Activated T-helper 1 cell treated with anti-CD3 and anti-CD28 coated beads, Interleukin-12 subunit alpha, Interleukin-12 subunit beta, Interleukin-2, Interleukin-4 antibody, amounts not matched to agents 30 ng/mL and 10 ng/mL and 1 ng/mL, durations not matched to agents 14 hours and 24 hours and 36 hours (primary cell): ENCODE results near the gene RPS24. TPM values are rescaled to one million over a fixed set of nuclear protein-coding genes. Genes with fewer than 3 reads are reported as not detected.
A peak's percentile ranks its signal among the peaks of the same experiment; 100 is the strongest.
"Not testable (repeated sequence)": the region's sequence is repeated elsewhere in the genome, so short reads cannot be mapped to it uniquely, and the experiment has no call there.

Experiments used
- DNase-seq: peaks from one replicate; pipeline ENCODE4 v3.0.0; 2021; ENCODE audit warnings: low spot score
- H3K27ac Mint-ChIP-seq: one replicate; pipeline ENCODE4 v1.8.0; 2021; ENCODE audit warnings: mild to moderate bottlenecking, mixed read lengths
- H3K27me3 Mint-ChIP-seq: one replicate; pipeline ENCODE4 v1.8.0; 2022; ENCODE audit warnings: mild to moderate bottlenecking, moderate library complexity, mixed read lengths; ENCODE audit not compliant: insufficient read depth
- H3K36me3 Mint-ChIP-seq: one replicate; pipeline ENCODE4 v1.8.0; 2021; ENCODE audit warnings: low read depth, mixed read lengths
- H3K4me1 Mint-ChIP-seq: one replicate; pipeline ENCODE4 v1.8.0; 2021; ENCODE audit warnings: low read depth, mixed read lengths
- H3K4me3 Mint-ChIP-seq: one replicate; pipeline ENCODE4 v1.8.0; 2021; ENCODE audit warnings: mild to moderate bottlenecking, moderate library complexity, mixed read lengths
- H3K9me3 Mint-ChIP-seq: one replicate; pipeline ENCODE4 v1.8.0; 2021; ENCODE audit warnings: mixed read lengths
- intact Hi-C: fragments of 100-400 bp; cut with micrococcal nuclease; formaldehyde crosslinking; loops from one replicate; pipeline ENCODE4 v1.15.1; 2024
- total RNA-seq: library from RNA; stranded (reverse); gene quantifications from 2 replicates; pipeline ENCODE4 v1.2.3, GENCODE V29; 2022

RPS24 gene
- total RNA-seq, 1 donor from 2014 or later = 1,651 TPM

- Mint-ChIP-seq H3K4me3 (no peak overlapping the region), H3K36me3 (peaks cover 29% of the 10 kb centered on the region), H3K4me1 (peaks cover 42% of the 10 kb centered on the region)
Measured at GRCh38 chr10:78045856-78046255, 12.2 kb downstream of the RPS24 start.

DNA sequence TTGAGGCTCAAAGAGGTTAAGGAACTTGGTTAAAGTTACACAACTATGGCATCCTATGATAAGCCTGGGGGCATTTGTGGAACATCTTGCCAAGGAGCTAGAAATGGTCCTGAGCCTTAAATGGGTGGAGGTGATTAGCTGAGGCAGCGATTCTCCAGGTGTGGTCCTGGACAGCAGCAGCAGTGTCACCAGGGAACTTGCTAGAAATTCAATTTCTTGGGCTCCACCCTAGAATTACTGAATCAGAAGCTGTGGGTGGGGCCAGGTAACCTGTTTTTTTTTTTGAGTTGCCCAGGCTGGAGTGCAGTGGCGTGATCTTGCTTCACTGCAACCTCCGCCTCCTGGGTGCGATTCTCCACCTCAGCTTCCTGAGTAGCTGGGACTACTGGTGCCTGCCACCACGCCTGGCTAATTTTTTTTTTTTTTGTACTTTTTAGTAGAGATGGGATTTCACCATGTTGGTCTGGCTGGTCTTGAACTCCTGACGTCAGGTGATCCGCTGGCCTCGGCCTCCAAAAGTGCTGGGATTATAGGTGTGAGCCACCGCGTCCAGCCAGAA, 13.1 kb downstream of the RPS24 start:
- peaks cover 34% of the 10 kb centered on the region for H3K4me1 Mint-ChIP-seq
- H3K4me3 Mint-ChIP-seq = no peak overlapping the region
- H3K36me3 Mint-ChIP-seq = peaks cover 20% of the 10 kb centered on the region
- intact Hi-C loops = loop anchor here (1.0 to 10.0 kb wide), 5 partner anchors 368 to 1149 kb away; partner anchors contain the start of gene ZMIZ1
- DNase-seq = no peak
- H3K9me3 Mint-ChIP-seq = no peaks in the 10 kb centered on the region
- H3K27ac Mint-ChIP-seq = no peak overlapping the region
- H3K27me3 Mint-ChIP-seq = no peaks in the 10 kb centered on the region

More at GRCh38 chr10:78045856-78046255, 12.2 kb downstream of the RPS24 start:
- no peak for DNase-seq
- Mint-ChIP-seq H3K27me3 (no peaks in the 10 kb centered on the region), H3K9me3 (no peaks in the 10 kb centered on the region), H3K27ac (no peak overlapping the region)
- intact Hi-C loops = loop anchor here (5.0 to 10.0 kb wide), 3 partner anchors 369 to 1021 kb away; partner anchors contain the start of gene ZMIZ1

DNA sequence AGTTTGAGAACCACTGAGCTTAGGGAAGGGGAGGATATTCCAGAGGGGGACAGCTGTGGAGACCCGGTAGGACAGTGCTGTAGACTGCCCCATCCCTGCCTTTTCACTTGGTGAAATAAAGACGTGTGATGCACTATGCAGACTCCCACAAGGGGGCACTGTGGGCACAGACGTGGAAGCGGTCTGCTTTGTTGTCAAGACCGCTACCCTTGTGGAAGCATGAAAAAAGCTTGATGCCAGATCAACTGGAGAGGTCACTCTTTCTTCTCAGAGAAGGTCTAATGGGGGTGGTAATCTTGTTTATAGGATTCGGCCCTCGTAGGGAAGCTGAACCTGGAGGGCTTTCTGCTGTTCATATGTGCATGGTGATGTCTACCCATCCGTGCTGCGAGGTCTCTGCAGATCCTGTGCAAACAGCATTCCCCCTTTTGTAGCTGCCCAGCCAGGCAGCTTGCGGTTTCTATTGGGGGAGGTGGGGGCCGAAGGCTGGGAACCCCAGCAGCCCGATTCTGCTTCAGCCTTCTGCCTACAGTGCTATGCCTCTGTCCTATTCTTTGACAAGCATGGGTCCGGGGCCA, 13.7 kb downstream of the RPS24 start:
- Mint-ChIP-seq H3K4me3 (no peak overlapping the region), H3K9me3 (no peaks in the 10 kb centered on the region), H3K36me3 (peaks cover 15% of the 10 kb centered on the region), H3K27me3 (no peaks in the 10 kb centered on the region), H3K27ac (no peak overlapping the region), H3K4me1 (peaks cover 30% of the 10 kb centered on the region)
- DNase-seq = peak; percentile 61
- intact Hi-C loops = loop anchor here (1.0 to 10.0 kb wide), 5 partner anchors 367 to 1148 kb away; partner anchors contain the start of gene ZMIZ1

DNA sequence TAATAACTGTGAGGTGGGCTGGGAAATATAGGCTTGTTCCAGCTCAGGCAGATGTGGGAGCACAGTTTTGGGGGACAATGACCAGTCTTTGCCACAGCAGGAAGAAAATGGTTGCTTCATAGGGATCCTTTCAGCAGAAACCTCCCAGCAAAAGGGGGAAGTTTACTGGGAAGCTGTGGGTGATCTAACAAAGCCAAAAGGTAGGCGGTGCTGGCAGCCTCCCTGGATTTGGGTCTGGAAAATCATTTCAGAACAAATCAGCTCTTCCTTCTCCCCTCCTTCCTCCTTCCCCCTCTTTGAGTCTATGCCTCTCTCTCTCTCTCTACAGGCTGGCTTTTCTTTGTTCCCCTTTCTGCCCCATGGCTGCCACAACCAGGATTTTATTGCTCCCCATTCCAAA, 16.2 kb downstream of the RPS24 start:
- H3K27ac Mint-ChIP-seq = no peak overlapping the region
- no peaks in the 10 kb centered on the region for H3K27me3 Mint-ChIP-seq
- peaks cover 1% of the 10 kb centered on the region for H3K36me3 Mint-ChIP-seq
- no peaks in the 10 kb centered on the region for H3K9me3 Mint-ChIP-seq
- intact Hi-C loops = loop anchor here (5.0 to 10.0 kb wide), 3 partner anchors 365 to 1017 kb away; partner anchors contain the start of gene ZMIZ1
- DNase-seq = no peak
- H3K4me3 Mint-ChIP-seq = no peak overlapping the region
- H3K4me1 Mint-ChIP-seq = peaks cover 12% of the 10 kb centered on the region

DNA sequence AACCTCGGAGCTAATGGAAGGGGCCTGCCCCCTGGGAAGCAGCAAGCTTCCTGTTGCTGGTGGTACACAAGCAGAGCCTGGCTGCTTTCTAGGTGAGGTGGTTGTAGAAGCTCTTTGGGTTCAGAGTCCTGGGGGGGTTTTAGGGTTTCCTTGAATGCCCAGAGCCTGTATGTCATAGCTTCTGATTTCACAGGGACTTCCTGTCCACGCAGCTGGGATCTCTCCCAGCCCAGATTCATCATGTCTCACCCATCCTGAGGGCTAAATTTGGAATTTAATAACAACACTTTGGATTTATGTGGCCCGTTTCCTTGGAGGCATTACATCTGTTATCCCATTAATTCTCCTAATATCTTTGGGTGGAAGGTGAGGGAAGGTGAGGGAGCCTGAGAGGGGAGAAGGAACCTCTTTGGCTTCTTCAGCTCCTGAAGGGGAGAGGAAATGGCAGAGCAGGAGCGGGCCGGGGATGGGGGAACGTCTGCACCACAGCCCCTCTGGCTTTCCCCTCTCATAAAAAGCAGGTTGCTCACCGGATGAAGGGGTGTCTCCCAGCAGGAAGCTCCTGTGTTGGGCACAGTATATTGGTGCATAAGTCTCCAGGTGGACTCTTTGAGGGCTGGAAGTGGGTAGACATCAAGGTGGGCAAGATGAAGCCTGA, 19.7 kb downstream of the RPS24 start:
- DNase-seq = no peak
- no peaks in the 10 kb centered on the region for H3K27me3 Mint-ChIP-seq
- intact Hi-C loops = no loop called here
- H3K4me1 Mint-ChIP-seq = no peaks in the 10 kb centered on the region
- H3K36me3 Mint-ChIP-seq = no peaks in the 10 kb centered on the region
- no peaks in the 10 kb centered on the region for H3K9me3 Mint-ChIP-seq
- H3K27ac Mint-ChIP-seq = no peak overlapping the region
- no peak overlapping the region for H3K4me3 Mint-ChIP-seq

GRCh38 chr10:78058562-78058961, 24.9 kb downstream of the RPS24 start:
- intact Hi-C loops = loop anchor here (5.0 kb wide), 1 partner anchor 874 kb away; no protein-coding TSS in a partner anchor
- DNase-seq = no peak
- no peaks in the 10 kb centered on the region for H3K9me3 Mint-ChIP-seq
- no peaks in the 10 kb centered on the region for H3K36me3 Mint-ChIP-seq
- no peak overlapping the region for H3K4me3 Mint-ChIP-seq
- no peaks in the 10 kb centered on the region for H3K27me3 Mint-ChIP-seq
- no peak overlapping the region for H3K27ac Mint-ChIP-seq
- H3K4me1 Mint-ChIP-seq = peaks cover 10% of the 10 kb centered on the region

GRCh38 chr10:78059906-78060702, 26.4 kb downstream of the RPS24 start:
- Mint-ChIP-seq H3K4me3 (no peak overlapping the region), H3K36me3 (no peaks in the 10 kb centered on the region), H3K9me3 (no peaks in the 10 kb centered on the region), H3K27ac (no peak overlapping the region), H3K27me3 (no peaks in the 10 kb centered on the region), H3K4me1 (peaks cover 10% of the 10 kb centered on the region)
- no peak for DNase-seq
- intact Hi-C loops = loop anchor here (5.0 kb wide), 1 partner anchor 872 kb away; no protein-coding TSS in a partner anchor

DNA sequence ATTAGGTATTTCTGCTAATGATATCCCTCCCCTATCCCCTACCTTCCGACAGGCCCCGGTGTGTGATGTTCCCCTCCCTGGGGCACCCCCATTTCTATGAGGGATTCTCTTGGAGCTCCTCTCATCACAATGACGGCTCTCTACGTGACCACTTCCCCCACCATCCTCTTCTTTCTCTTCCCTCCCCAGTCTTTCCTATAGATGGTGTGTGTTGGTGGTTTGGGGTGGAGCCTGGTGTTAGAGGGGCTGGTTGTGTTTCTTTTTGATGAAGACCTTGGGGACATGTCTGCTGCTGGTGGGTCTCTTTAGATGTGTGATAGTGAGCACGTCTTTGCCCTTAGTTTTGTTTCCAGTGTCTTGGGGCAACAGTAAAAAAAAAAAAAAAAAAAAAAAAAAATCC, 28.6 kb downstream of the RPS24 start:
- Mint-ChIP-seq H3K4me1 (peaks cover 28% of the 10 kb centered on the region), H3K27me3 (peaks cover 2% of the 10 kb centered on the region), H3K9me3 (no peaks in the 10 kb centered on the region), H3K27ac (peak overlapping the region; percentile 57), H3K36me3 (no peaks in the 10 kb centered on the region), H3K4me3 (no peak overlapping the region)
- DNase-seq = no peak
- intact Hi-C loops = no loop called here

- H3K27me3 Mint-ChIP-seq = peaks cover 2% of the 10 kb centered on the region
- H3K36me3 Mint-ChIP-seq = no peaks in the 10 kb centered on the region
- H3K9me3 Mint-ChIP-seq = no peaks in the 10 kb centered on the region
- H3K4me1 Mint-ChIP-seq = peaks cover 28% of the 10 kb centered on the region
- DNase-seq = no peak
- H3K27ac Mint-ChIP-seq = no peak overlapping the region
- intact Hi-C loops = no loop called here
- H3K4me3 Mint-ChIP-seq = no peak overlapping the region
Measured at GRCh38 chr10:78063236-78063635, 29.6 kb downstream of the RPS24 start.

- intact Hi-C loops, H3K27ac Mint-ChIP-seq, DNase-seq, H3K36me3 Mint-ChIP-seq, H3K4me3 Mint-ChIP-seq, H3K27me3 Mint-ChIP-seq, H3K9me3 Mint-ChIP-seq: not testable (repeated sequence)
- H3K4me1 Mint-ChIP-seq = peaks cover 28% of the 10 kb centered on the region
Measured at GRCh38 chr10:78064919-78065318, 31.3 kb downstream of the RPS24 start.

- H3K4me1 Mint-ChIP-seq = peaks cover 28% of the 10 kb centered on the region
- H3K27me3 Mint-ChIP-seq = peaks cover 2% of the 10 kb centered on the region
- intact Hi-C loops = no loop called here
- no peaks in the 10 kb centered on the region for H3K36me3 Mint-ChIP-seq
- DNase-seq = no peak
- no peak overlapping the region for H3K27ac Mint-ChIP-seq
- no peak overlapping the region for H3K4me3 Mint-ChIP-seq
- H3K9me3 Mint-ChIP-seq = no peaks in the 10 kb centered on the region
Measured at GRCh38 chr10:78065611-78066010, 31.9 kb downstream of the RPS24 start.

GRCh38 chr10:78066012-78066411, 32.3 kb downstream of the RPS24 start:
- H3K4me3 Mint-ChIP-seq = no peak overlapping the region
- DNase-seq = no peak
- peaks cover 2% of the 10 kb centered on the region for H3K27me3 Mint-ChIP-seq
- intact Hi-C loops = no loop called here
- H3K4me1 Mint-ChIP-seq = peaks cover 28% of the 10 kb centered on the region
- no peaks in the 10 kb centered on the region for H3K9me3 Mint-ChIP-seq
- no peaks in the 10 kb centered on the region for H3K36me3 Mint-ChIP-seq
- no peak overlapping the region for H3K27ac Mint-ChIP-seq
